Activated T-helper 1 cell treated with anti-CD3 and anti-CD28 coated beads, Interleukin-2, amount 50 U/mL, for 16 hours (primary cell): ENCODE measurements around the gene BUD23.

ENCODE experiments used
- DNase-seq, 2 donors: peaks; one replicate each; pipeline ENCODE4 v3.0.0-alpha.2; 2020; ENCODE audit warnings: low read depth in 1 of 2, low spot score in 1 of 2

BUD23 gene

DNA sequence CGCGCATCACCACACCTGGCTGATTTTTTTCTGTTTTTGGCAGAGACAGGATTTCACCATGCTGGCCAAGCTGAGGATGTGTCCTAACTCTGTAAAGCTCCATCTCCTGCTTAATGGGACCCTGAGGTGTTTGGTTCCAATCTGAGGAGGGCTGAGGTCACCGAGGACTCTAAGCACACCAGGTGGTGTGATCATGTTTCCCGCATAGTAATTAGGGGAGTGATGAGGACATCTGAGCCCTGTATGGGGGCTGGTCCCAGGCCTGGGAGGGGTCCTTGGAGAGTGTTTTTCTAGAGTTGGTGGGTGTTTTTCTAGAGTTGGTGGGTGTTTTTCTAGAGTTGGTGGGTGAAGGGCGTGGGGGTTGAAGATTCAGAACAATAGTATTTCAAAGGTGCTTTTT is 58.2 kb downstream of the BUD23 start:
- DNase-seq, result no peak

DNA sequence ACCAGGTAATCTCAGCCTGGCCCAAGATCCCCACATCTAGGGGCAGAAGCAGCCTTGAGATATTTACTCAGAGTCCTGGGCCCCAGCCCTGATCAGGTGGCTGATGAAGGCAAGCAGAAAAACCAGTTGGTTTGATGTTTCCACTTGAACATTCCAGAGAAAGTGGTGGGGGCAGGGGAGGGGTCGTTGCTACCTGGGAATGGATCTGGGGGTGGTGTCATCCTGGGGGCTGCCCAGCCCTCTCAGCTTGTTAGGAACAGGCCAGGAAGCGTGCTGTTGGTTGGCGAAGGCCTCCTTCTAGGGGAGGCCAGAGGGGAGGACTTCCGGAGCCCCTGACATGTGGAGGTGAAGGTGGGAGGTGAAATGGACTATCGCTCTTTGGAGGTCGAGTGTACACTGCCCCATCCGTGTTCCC is 58.9 kb downstream of the BUD23 start:
- DNase-seq, result no peak

DNA sequence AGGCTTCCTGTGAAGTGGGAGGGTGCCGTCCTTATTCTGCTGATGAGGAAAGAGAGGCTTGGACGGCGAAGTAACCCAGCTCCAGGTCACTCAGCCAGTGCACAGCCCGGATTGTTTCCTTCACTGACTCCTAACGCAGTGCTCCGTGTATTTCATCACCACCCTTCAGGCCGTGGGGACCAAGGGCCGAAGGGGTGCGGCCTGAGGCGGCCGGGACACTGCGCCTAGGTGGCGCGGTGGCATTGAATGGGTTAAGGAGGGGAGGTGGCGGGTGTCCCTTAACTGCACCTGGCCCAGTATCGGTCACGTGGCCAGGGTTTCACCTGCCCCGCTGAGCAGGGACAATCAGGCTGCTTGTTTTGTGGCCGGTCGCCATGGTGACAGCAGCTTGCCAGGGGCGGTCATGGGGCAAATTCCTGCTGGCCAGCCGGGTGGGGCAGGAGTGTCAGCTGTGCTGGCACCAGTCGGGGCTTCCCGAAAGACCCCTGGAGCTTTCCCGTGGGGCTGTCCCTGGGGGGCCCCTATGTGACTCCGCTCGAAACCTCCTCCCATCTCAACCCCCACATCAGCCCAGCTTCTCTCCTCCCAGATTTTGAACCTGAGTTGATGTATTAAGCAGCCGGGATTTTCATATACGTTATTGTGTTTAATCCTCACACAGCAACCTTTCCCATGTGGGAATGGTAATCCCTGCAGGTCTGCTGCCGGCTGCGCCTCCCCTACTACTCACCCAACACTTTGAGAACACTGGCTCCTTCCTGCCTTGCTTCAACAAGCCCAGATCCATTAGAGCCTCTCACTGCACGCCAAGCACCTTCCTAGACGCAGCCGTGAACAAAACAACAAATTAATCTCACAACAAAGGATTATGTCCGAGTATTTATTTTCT is 59.6 kb downstream of the BUD23 start:
- DNase-seq, result no peak

DNA sequence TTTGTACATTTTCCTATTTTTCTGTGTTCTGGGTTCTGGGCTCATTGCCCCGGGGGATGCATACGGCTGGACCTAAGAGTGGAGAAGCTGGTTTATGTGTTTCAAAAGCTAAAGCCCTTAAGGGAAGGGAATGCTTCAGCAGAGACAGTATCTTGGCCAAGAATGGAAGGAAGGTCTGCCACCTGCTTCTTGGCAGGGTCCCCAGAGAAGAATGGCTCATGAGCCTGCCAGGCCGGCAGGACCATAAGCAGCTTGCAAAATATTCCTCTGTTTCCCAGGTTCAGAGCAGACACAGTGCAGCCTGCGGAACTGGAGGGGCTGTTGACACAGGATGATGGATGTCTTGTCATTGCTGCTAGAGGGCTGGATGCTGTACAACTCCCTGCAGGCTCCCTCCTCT is 63.0 kb downstream of the BUD23 start:
- no peak for DNase-seq
